Esophagus muscularis mucosa (tissue), 4 donors: ENCODE measurements around the gene NUBP2. TPM values are rescaled to one million over a fixed set of nuclear protein-coding genes. Genes with fewer than 3 reads are reported as not detected.
A peak's percentile ranks its signal among the peaks of the same experiment; 100 is the strongest.

Experiments
- DNase-seq: peaks from one replicate; pipeline ENCODE4 v3.0.0-alpha.2; 2017; ENCODE audit errors: extremely low spot score
- H3K27ac ChIP-seq, 4 donors: fragments of 200-600 bp; sonication (generic); replicated peaks in 1 of 4; 1 replicate in 3 of 4; 2 replicates in 1 of 4; pipeline ENCODE4 v1.5.1; 2016 to 2019; ENCODE audit warnings: mild to moderate bottlenecking in 1 of 4
- H3K27me3 ChIP-seq, 4 donors: fragments of 200-600 bp; sonication (generic); one replicate each; pipeline versions ENCODE4 v1.5.1 to v1.6.0; 2016 to 2019
- H3K36me3 ChIP-seq, 4 donors: fragments of 200-600 bp; sonication (generic); one replicate each; pipeline ENCODE4 v1.5.1; 2016 to 2019
- H3K4me1 ChIP-seq, 4 donors: fragments of 200-600 bp; sonication (generic); one replicate each; pipeline ENCODE4 v1.5.1; 2016 to 2019
- H3K4me3 ChIP-seq, 4 donors: fragments of 200-600 bp; sonication (generic); 1 replicate in 2 of 4; 2 replicates in 2 of 4; pipeline ENCODE4 v1.5.1; 2016 to 2019; ENCODE audit warnings: mild to moderate bottlenecking in 4 of 4, moderate library complexity in 1 of 4
- H3K9me3 ChIP-seq, 4 donors: fragments of 200-600 bp; sonication (generic); 1 replicate in 3 of 4; 2 replicates in 1 of 4; pipeline ENCODE4 v1.5.1; 2016 to 2019
- CTCF ChIP-seq, 3 experiments: fragments of 200-600 bp in 2 of 3; fragments of 450-650 bp in 1 of 3; sonication (generic) in 2 of 3; IDR thresholded peaks; one replicate each; pipeline ENCODE4 v1.5.1; 2017 to 2019; ENCODE audit warnings: antibody characterized with exemption in 3 of 3, mild to moderate bottlenecking in 2 of 3, moderate library complexity in 1 of 3
- EP300 ChIP-seq: sonication (generic); formaldehyde crosslinking; IDR thresholded peaks from one replicate; pipeline ENCODE4 v1.6.1; 2017; ENCODE audit warnings: antibody characterized with exemption
- POLR2A ChIP-seq: fragments of 450-650 bp; IDR thresholded peaks from one replicate; pipeline ENCODE4 v1.6.1; 2017; ENCODE audit warnings: antibody characterized with exemption, moderate library complexity, mild to moderate bottlenecking, low read depth
- POLR2AphosphoS5 ChIP-seq, 2 donors: sonication (generic); formaldehyde crosslinking; IDR thresholded peaks; one replicate each; pipeline ENCODE4 v1.6.1; 2017; ENCODE audit warnings: antibody characterized with exemption in 2 of 2
- WGBS: methylation state at CpG from one replicate; pipeline ENCODE4 v1.1.5; 2018; 5-methylcytosine and 5-hydroxymethylcytosine counted together
- intact Hi-C: fragments of 100-400 bp; cut with DNase I; formaldehyde crosslinking; loops from one replicate; pipeline ENCODE4 v1.15.1; 2023
- total RNA-seq, 4 donors: library from RNA; depleted of rRNA; stranded (reverse); fragments of >200 nt; gene quantifications; one replicate each; pipeline versions ENCODE4 v1.1.0 to v1.2.1, GENCODE V29; 2016

NUBP2 gene
- total RNA-seq, 4 donors from 2014 or later = 82.7 to 93.8 (median 87.6) TPM

- intact Hi-C loops = no loop called here
- Histone ChIP-seq H3K27me3 (no peaks in the 10 kb centered on the region), H3K4me3 (no peak overlapping the region), H3K36me3 (peaks cover 38 to 100% (median 97%) of the 10 kb centered on the region in 4 donors), H3K27ac (no peak overlapping the region), H3K4me1 (peaks cover 0 to 10% (median 8%) of the 10 kb centered on the region in 4 donors), H3K9me3 (no peaks in the 10 kb centered on the region)
- no peak for DNase-seq
- TF ChIP-seq EP300 = no peak
- TF ChIP-seq CTCF (IDR thresholded peaks at IDR 0.05) = no peak
- TF ChIP-seq POLR2AphosphoS5 (IDR thresholded peaks at IDR 0.05) = no peak
- no peak for TF ChIP-seq POLR2A
- WGBS = 94% methylated on average over 29 of the region's 30 CpGs
These were observed 20.4 kb upstream of the NUBP2 start for GRCh38 chr16:1762196-1762878.

- Histone ChIP-seq H3K9me3 (no peaks in the 10 kb centered on the region), H3K27me3 (no peaks in the 10 kb centered on the region), H3K27ac (no peak overlapping the region), H3K36me3 (peaks cover 44 to 100% (median 97%) of the 10 kb centered on the region in 4 donors), H3K4me3 (no peak overlapping the region), H3K4me1 (peaks cover 0 to 10% (median 8%) of the 10 kb centered on the region in 4 donors)
- WGBS = 77% methylated on average over 16 of the region's 24 CpGs
- DNase-seq = no peak
- no peak for TF ChIP-seq POLR2A
- TF ChIP-seq CTCF (IDR thresholded peaks at IDR 0.05) = no peak
- TF ChIP-seq EP300 = no peak
- TF ChIP-seq POLR2AphosphoS5 (IDR thresholded peaks at IDR 0.05) = no peak
- intact Hi-C loops = no loop called here
These were observed 19.8 kb upstream of the NUBP2 start for GRCh38 chr16:1762879-1763520.

- intact Hi-C loops = no loop called here
- peaks cover 0 to 14% (median 9%) of the 10 kb centered on the region in 4 donors for H3K4me1 ChIP-seq
- H3K27ac ChIP-seq = peak overlapping the region in 1 of 4 donors; percentile 39
- DNase-seq = no peak
- TF ChIP-seq EP300 (no peak), CTCF (IDR thresholded peaks at IDR 0.05) (peak; percentile 6 to 45 (median 18)), POLR2A (no peak), POLR2AphosphoS5 (IDR thresholded peaks at IDR 0.05) (no peak)
- no peaks in the 10 kb centered on the region for H3K27me3 ChIP-seq
- 71% methylated on average over 58 of the region's 81 CpGs for WGBS
- peaks cover 47 to 100% (median 98%) of the 10 kb centered on the region in 4 donors for H3K36me3 ChIP-seq
- H3K4me3 ChIP-seq = no peak overlapping the region
- no peaks in the 10 kb centered on the region for H3K9me3 ChIP-seq
These were observed 18.9 kb upstream of the NUBP2 start for GRCh38 chr16:1763521-1764511.

GRCh38 chr16:1764971-1765370 lies 17.8 kb upstream of the NUBP2 start:
- 92% methylated on average over 20 of the region's 21 CpGs for WGBS
- Histone ChIP-seq H3K9me3 (no peaks in the 10 kb centered on the region), H3K4me3 (no peak overlapping the region), H3K36me3 (peaks cover 51 to 100% (median 99%) of the 10 kb centered on the region in 4 donors), H3K27me3 (no peaks in the 10 kb centered on the region), H3K4me1 (peaks cover 3 to 25% (median 20%) of the 10 kb centered on the region in 4 donors), H3K27ac (no peak overlapping the region)
- TF ChIP-seq CTCF (IDR thresholded peaks at IDR 0.05) (no peak), POLR2A (no peak), POLR2AphosphoS5 (IDR thresholded peaks at IDR 0.05) (no peak)
- intact Hi-C loops = no loop called here
- DNase-seq = no peak
